HEK293 (cell line): Measurements from ENCODE around the gene ZNF646.
A peak's percentile ranks its signal among the peaks of the same experiment; 100 is the strongest.

Source experiments
- GLIS1 ChIP-seq: fragments of 450-650 bp; formaldehyde crosslinking; IDR thresholded peaks from 2 replicates; pipeline ENCODE4 v1.5.1; 2016; ENCODE audit warnings: missing biosample characterization, missing genetic modification characterization
- KLF7 ChIP-seq: fragments of 450-650 bp; formaldehyde crosslinking; IDR thresholded peaks from 2 replicates; pipeline ENCODE4 v1.5.1; 2016; ENCODE audit warnings: missing biosample characterization, missing genetic modification characterization, borderline replicate concordance
- MEIS1 ChIP-seq: sonication (generic); formaldehyde crosslinking; IDR thresholded peaks from 2 replicates; pipeline ENCODE4 v1.8.1; 2022; ENCODE audit warnings: missing genetic modification reagents, mild to moderate bottlenecking, borderline replicate concordance
- PRDM10 ChIP-seq: fragments of 450-650 bp; formaldehyde crosslinking; IDR thresholded peaks from 2 replicates; pipeline ENCODE4 v1.5.1; 2016; ENCODE audit warnings: missing biosample characterization, missing genetic modification characterization
- SP3 ChIP-seq: fragments of 450-650 bp; formaldehyde crosslinking; IDR thresholded peaks from 2 replicates; pipeline ENCODE4 v1.5.1; 2016; ENCODE audit warnings: missing biosample characterization, missing genetic modification characterization
- ZBTB20 ChIP-seq: fragments of 450-650 bp; formaldehyde crosslinking; IDR thresholded peaks from 2 replicates; pipeline ENCODE4 v1.5.1; 2016; ENCODE audit warnings: missing biosample characterization, missing genetic modification characterization
- ZBTB48 ChIP-seq: fragments of 450-650 bp; formaldehyde crosslinking; IDR thresholded peaks from 2 replicates; pipeline ENCODE4 v1.5.1; 2016; ENCODE audit warnings: missing biosample characterization, missing genetic modification characterization
- ZBTB8A ChIP-seq: fragments of 450-650 bp; formaldehyde crosslinking; IDR thresholded peaks from 2 replicates; pipeline ENCODE4 v1.5.1; 2016; ENCODE audit warnings: missing biosample characterization, missing genetic modification characterization
- ZFP69B ChIP-seq: fragments of 450-650 bp; formaldehyde crosslinking; IDR thresholded peaks from 2 replicates; pipeline ENCODE4 v1.5.1; 2016; ENCODE audit warnings: missing biosample characterization, missing genetic modification characterization
- ZIC2 ChIP-seq: fragments of 450-650 bp; formaldehyde crosslinking; IDR thresholded peaks from 2 replicates; pipeline ENCODE4 v1.5.1; 2016; ENCODE audit warnings: missing biosample characterization, missing genetic modification characterization
- ZNF133 ChIP-seq: fragments of 450-650 bp; formaldehyde crosslinking; IDR thresholded peaks from 2 replicates; pipeline ENCODE4 v1.5.1; 2016; ENCODE audit warnings: missing biosample characterization, missing genetic modification characterization
- ZNF138 ChIP-seq: fragments of 450-650 bp; formaldehyde crosslinking; IDR thresholded peaks from 2 replicates; pipeline ENCODE4 v1.5.1; 2016; ENCODE audit warnings: missing biosample characterization, missing genetic modification characterization, borderline replicate concordance
- ZNF169 ChIP-seq: fragments of 450-650 bp; formaldehyde crosslinking; IDR thresholded peaks from 2 replicates; pipeline ENCODE4 v1.5.1; 2016; ENCODE audit warnings: missing biosample characterization, missing genetic modification characterization
- ZNF175 ChIP-seq: fragments of 450-650 bp; formaldehyde crosslinking; IDR thresholded peaks from 2 replicates; pipeline ENCODE4 v1.5.1; 2016; ENCODE audit warnings: missing biosample characterization, missing genetic modification characterization
- ZNF184 ChIP-seq: fragments of 450-650 bp; IDR thresholded peaks from 2 replicates; pipeline ENCODE4 v1.5.1; 2018; ENCODE audit warnings: missing biosample characterization, mild to moderate bottlenecking, missing genetic modification characterization
- ZNF202 ChIP-seq: fragments of 450-650 bp; formaldehyde crosslinking; IDR thresholded peaks from 2 replicates; pipeline ENCODE4 v1.5.1; 2016; ENCODE audit warnings: missing biosample characterization, missing genetic modification characterization, borderline replicate concordance
- ZNF221 ChIP-seq: fragments of 450-650 bp; formaldehyde crosslinking; IDR thresholded peaks from 2 replicates; pipeline ENCODE4 v1.5.1; 2017; ENCODE audit warnings: missing biosample characterization, missing genetic modification characterization, borderline replicate concordance
- ZNF223 ChIP-seq: fragments of 450-650 bp; formaldehyde crosslinking; IDR thresholded peaks from 2 replicates; pipeline ENCODE4 v1.5.1; 2016; ENCODE audit warnings: missing biosample characterization, missing genetic modification characterization
- ZNF239 ChIP-seq: fragments of 450-650 bp; formaldehyde crosslinking; IDR thresholded peaks from 2 replicates; pipeline ENCODE4 v1.5.1; 2016; ENCODE audit warnings: missing biosample characterization, missing genetic modification characterization
- ZNF24 ChIP-seq: fragments of 450-650 bp; formaldehyde crosslinking; IDR thresholded peaks from 2 replicates; pipeline ENCODE4 v1.5.1; 2016; ENCODE audit warnings: missing biosample characterization, missing genetic modification characterization
- ZNF266 ChIP-seq: fragments of 450-650 bp; formaldehyde crosslinking; IDR thresholded peaks from 2 replicates; pipeline ENCODE4 v1.5.1; 2016; ENCODE audit warnings: missing biosample characterization, missing genetic modification characterization, low read depth
- ZNF324 ChIP-seq: fragments of 450-650 bp; formaldehyde crosslinking; IDR thresholded peaks from 2 replicates; pipeline ENCODE4 v1.5.1; 2016; ENCODE audit warnings: missing biosample characterization, missing genetic modification characterization
- ZNF350 ChIP-seq: fragments of 450-650 bp; formaldehyde crosslinking; IDR thresholded peaks from 2 replicates; pipeline ENCODE4 v1.5.0; 2017; ENCODE audit warnings: missing biosample characterization, mild to moderate bottlenecking, missing genetic modification characterization
- ZNF37A ChIP-seq: fragments of 450-650 bp; IDR thresholded peaks from 2 replicates; pipeline ENCODE4 v1.5.1; 2018; ENCODE audit warnings: missing biosample characterization, missing genetic modification characterization
- ZNF404 ChIP-seq: fragments of 450-650 bp; formaldehyde crosslinking; IDR thresholded peaks from 2 replicates; pipeline ENCODE4 v1.5.1; 2017; ENCODE audit warnings: missing biosample characterization, missing genetic modification characterization
- ZNF416 ChIP-seq: fragments of 450-650 bp; formaldehyde crosslinking; IDR thresholded peaks from 2 replicates; pipeline ENCODE4 v1.5.1; 2016; ENCODE audit warnings: missing biosample characterization, missing genetic modification characterization
- ZNF449 ChIP-seq: fragments of 450-650 bp; formaldehyde crosslinking; IDR thresholded peaks from 2 replicates; pipeline ENCODE4 v1.5.1; 2017; ENCODE audit warnings: missing biosample characterization, mild to moderate bottlenecking, missing genetic modification characterization, moderate library complexity
- ZNF488 ChIP-seq: fragments of 450-650 bp; formaldehyde crosslinking; IDR thresholded peaks from 2 replicates; pipeline ENCODE4 v1.5.1; 2016; ENCODE audit warnings: missing biosample characterization, missing genetic modification characterization
- ZNF610 ChIP-seq: fragments of 450-650 bp; formaldehyde crosslinking; IDR thresholded peaks from 2 replicates; pipeline ENCODE4 v1.5.1; 2016; ENCODE audit warnings: missing biosample characterization, missing genetic modification characterization, borderline replicate concordance
- ZNF664 ChIP-seq: fragments of 450-650 bp; formaldehyde crosslinking; IDR thresholded peaks from 2 replicates; pipeline ENCODE4 v1.5.1; 2016; ENCODE audit warnings: missing biosample characterization, missing genetic modification characterization
- ZNF677 ChIP-seq: fragments of 450-650 bp; IDR thresholded peaks from 2 replicates; pipeline ENCODE4 v1.5.0; 2018; ENCODE audit warnings: missing biosample characterization, mild to moderate bottlenecking, missing genetic modification characterization, moderate library complexity
- ZNF692 ChIP-seq: fragments of 450-650 bp; formaldehyde crosslinking; IDR thresholded peaks from 2 replicates; pipeline ENCODE4 v1.5.1; 2016; ENCODE audit warnings: missing biosample characterization, missing genetic modification characterization
- ZNF768 ChIP-seq: fragments of 450-650 bp; formaldehyde crosslinking; IDR thresholded peaks from 2 replicates; pipeline ENCODE4 v1.5.1; 2018; ENCODE audit warnings: missing biosample characterization, mild to moderate bottlenecking, missing genetic modification characterization
- ZNF777 ChIP-seq: fragments of 450-650 bp; formaldehyde crosslinking; IDR thresholded peaks from 2 replicates; pipeline ENCODE4 v1.5.1; 2017; ENCODE audit warnings: missing biosample characterization, missing genetic modification characterization, borderline replicate concordance
- ZNF791 ChIP-seq: fragments of 450-650 bp; formaldehyde crosslinking; IDR thresholded peaks from 2 replicates; pipeline ENCODE4 v1.5.1; 2016; ENCODE audit warnings: missing biosample characterization, missing genetic modification characterization

Gene ZNF646

GRCh38 chr16:31108035-31108793, 34.0 kb downstream of the ZNF646 start, which contains the start of gene BCKDK (continued):
- TF ChIP-seq ZNF24 (no peak), ZBTB48 (tag by site-specific recombination) (0 out of 2 replicates have a peak, but pooled peaks have one; percentile 41), ZNF138 (tag by site-specific recombination) (no peak), ZBTB8A (tag by site-specific recombination) (peak; percentile 100), ZFP69B (tag by site-specific recombination) (no peak), PRDM10 (tag by site-specific recombination) (peak; percentile 97), ZNF221 (tag by site-specific recombination) (no peak), ZNF37A (tag by site-specific recombination) (0 out of 2 replicates have a peak, but pooled peaks have one; percentile 2), ZNF324 (tag by site-specific recombination) (no peak), ZNF239 (no peak), ZBTB20 (peak; percentile 99), MEIS1 (no peak), ZNF677 (tag by site-specific recombination) (0 out of 2 replicates have a peak, but pooled peaks have one; percentile 19), ZNF777 (no peak), SP3 (tag by site-specific recombination) (peak; percentile 88), ZNF610 (tag by site-specific recombination) (no peak), ZNF692 (tag by site-specific recombination) (0 out of 2 replicates have a peak, but pooled peaks have one; percentile 63), KLF7 (tag by site-specific recombination) (peak; percentile 70; the same call in 1 of the 2 replicates), ZNF266 (no peak), ZNF184 (tag by site-specific recombination) (no peak), ZNF350 (no peak), ZNF664 (tag by site-specific recombination) (no peak), GLIS1 (tag by site-specific recombination) (peak; percentile 74), ZNF169 (tag by site-specific recombination) (no peak), ZNF768 (tag by site-specific recombination) (no peak), ZNF449 (tag by site-specific recombination) (peak; percentile 90), ZNF791 (tag by site-specific recombination) (no peak), ZNF175 (tag by site-specific recombination) (no peak), ZNF416 (tag by site-specific recombination) (no peak), ZNF404 (tag by site-specific recombination) (no peak), ZNF488 (tag by site-specific recombination) (no peak), ZNF202 (tag by site-specific recombination) (no peak), ZNF133 (tag by site-specific recombination) (no peak), ZNF223 (tag by site-specific recombination) (no peak), ZIC2 (peak; percentile 40)
